Loucy (cell line): ENCODE data around the gene PDK2.
A peak's percentile ranks its signal among the peaks of the same experiment; 100 is the strongest.

ENCODE experiments used
- CTCF ChIP-seq: fragments of 200-600 bp; sonication (generic); conservative IDR thresholded peaks from 2 replicates; pipeline ENCODE4 v1.5.1; 2014; ENCODE audit warnings: mild to moderate bottlenecking, antibody characterized with exemption, low read length
- EZH2phosphoT487 ChIP-seq: fragments of 200-600 bp; IDR thresholded peaks from 2 replicates; pipeline ENCODE4 v1.6.1; 2018; ENCODE audit warnings: antibody characterized with exemption, mild to moderate bottlenecking, moderate library complexity, borderline replicate concordance

GRCh38 chr17:50146230-50146926, 51.2 kb downstream of the PDK2 start:
- TF ChIP-seq CTCF (peak; percentile 51), EZH2phosphoT487 (no peak)
